NCI-H146 treated with DMSO at 0.1 percent for 48 hours (cell line): ENCODE data around the gene RGL1.

Experiments used
- DNase-seq: peaks from one replicate; lab custom pipeline; 2025; ENCODE audit not compliant: unreplicated experiment; lab: John Stamatoyannopoulos, UW

Gene RGL1

GRCh38 chr1:183859831-183860230, 54.9 kb downstream of the RGL1 start:
- DNase-seq, result no peak

GRCh38 chr1:183862967-183863366, 58.0 kb downstream of the RGL1 start:
- DNase-seq, result no peak

GRCh38 chr1:183863852-183864251, 58.9 kb downstream of the RGL1 start:
- DNase-seq, result no peak

GRCh38 chr1:183864611-183865010, 59.7 kb downstream of the RGL1 start:
- DNase-seq, result no peak

GRCh38 chr1:183869230-183869629, 64.3 kb downstream of the RGL1 start:
- no peak for DNase-seq

- DNase-seq, result no peak
These were observed 64.7 kb downstream of the RGL1 start for GRCh38 chr1:183869664-183870063.

GRCh38 chr1:183870351-183871077, 65.6 kb downstream of the RGL1 start:
- DNase-seq, result no peak

GRCh38 chr1:183871142-183871541, 66.2 kb downstream of the RGL1 start:
- no peak for DNase-seq

GRCh38 chr1:183871601-183872000, 66.7 kb downstream of the RGL1 start:
- no peak for DNase-seq

GRCh38 chr1:183872403-183872802, 67.5 kb downstream of the RGL1 start:
- DNase-seq, result no peak

- no peak for DNase-seq
These were observed 68.7 kb downstream of the RGL1 start for GRCh38 chr1:183873642-183874041.

GRCh38 chr1:183876309-183876708, 71.4 kb downstream of the RGL1 start:
- DNase-seq, result no peak

GRCh38 chr1:183877053-183877720, 72.3 kb downstream of the RGL1 start:
- no peak for DNase-seq

GRCh38 chr1:183879494-183879893, 74.6 kb downstream of the RGL1 start:
- DNase-seq, result no peak

GRCh38 chr1:183879966-183880365, 75.0 kb downstream of the RGL1 start:
- DNase-seq, result no peak

GRCh38 chr1:183880531-183881243, 75.8 kb downstream of the RGL1 start:
- DNase-seq, result no peak

GRCh38 chr1:183881387-183882131, 76.6 kb downstream of the RGL1 start:
- DNase-seq, result no peak

- no peak for DNase-seq
These were observed 77.6 kb downstream of the RGL1 start for GRCh38 chr1:183882335-183883167.

GRCh38 chr1:183883623-183884022, 78.7 kb downstream of the RGL1 start:
- DNase-seq, result no peak

- DNase-seq, result no peak
These were observed 79.6 kb downstream of the RGL1 start for GRCh38 chr1:183884526-183884925.
